ENCODE data around the gene BCL2. TPM values are rescaled to one million over a fixed set of nuclear protein-coding genes. Genes with fewer than 3 reads are reported as not detected.
A peak's percentile ranks its signal among the peaks of the same experiment; 100 is the strongest.

BCL2 gene
- total RNA-seq, 1 experiment from 2014 or later = 2.9 TPM

DNA sequence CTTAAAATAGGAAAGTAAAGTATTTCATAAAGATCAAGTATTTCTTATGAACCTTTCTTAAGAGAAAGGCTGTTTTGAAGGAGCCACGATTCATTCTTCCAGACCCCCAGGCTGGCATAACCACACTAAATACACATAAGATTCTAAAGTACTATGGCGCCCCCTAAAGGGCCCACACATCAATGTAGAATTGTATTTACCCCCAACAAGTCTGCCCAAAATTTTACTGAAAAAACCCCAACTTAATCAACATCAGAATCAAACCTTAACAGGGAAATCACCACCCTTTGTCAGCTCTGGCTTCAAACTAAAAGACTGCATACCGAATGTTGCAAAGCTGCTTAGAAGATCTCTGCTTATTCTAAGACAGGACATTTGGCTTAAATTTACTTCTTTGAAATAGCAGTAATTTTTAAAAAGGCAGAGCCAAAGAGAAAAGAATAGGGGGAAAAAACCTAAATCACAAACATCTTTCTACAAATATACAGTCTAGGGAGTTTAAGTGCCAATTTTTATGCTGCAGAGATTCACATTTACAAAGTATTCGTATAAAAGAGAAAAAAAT is 20.4 kb upstream of the BCL2 start:
- Mint-ChIP-seq H3K27me3 (ENCODE audit: unreplicated experiment) (no peaks in the 10 kb centered on the region), H3K27ac (ENCODE audit: unreplicated experiment) (no peak overlapping the region), H3K4me1 (ENCODE audit: low read depth, unreplicated experiment) (peaks cover 14% of the 10 kb centered on the region), H3K36me3 (ENCODE audit: insufficient read depth, unreplicated experiment) (peaks cover 40% of the 10 kb centered on the region), H3K4me3 (ENCODE audit: low read depth, unreplicated experiment) (no peak overlapping the region), H3K9me3 (ENCODE audit: low read depth, unreplicated experiment) (no peaks in the 10 kb centered on the region)
- TF ChIP-seq, protein P1, sequence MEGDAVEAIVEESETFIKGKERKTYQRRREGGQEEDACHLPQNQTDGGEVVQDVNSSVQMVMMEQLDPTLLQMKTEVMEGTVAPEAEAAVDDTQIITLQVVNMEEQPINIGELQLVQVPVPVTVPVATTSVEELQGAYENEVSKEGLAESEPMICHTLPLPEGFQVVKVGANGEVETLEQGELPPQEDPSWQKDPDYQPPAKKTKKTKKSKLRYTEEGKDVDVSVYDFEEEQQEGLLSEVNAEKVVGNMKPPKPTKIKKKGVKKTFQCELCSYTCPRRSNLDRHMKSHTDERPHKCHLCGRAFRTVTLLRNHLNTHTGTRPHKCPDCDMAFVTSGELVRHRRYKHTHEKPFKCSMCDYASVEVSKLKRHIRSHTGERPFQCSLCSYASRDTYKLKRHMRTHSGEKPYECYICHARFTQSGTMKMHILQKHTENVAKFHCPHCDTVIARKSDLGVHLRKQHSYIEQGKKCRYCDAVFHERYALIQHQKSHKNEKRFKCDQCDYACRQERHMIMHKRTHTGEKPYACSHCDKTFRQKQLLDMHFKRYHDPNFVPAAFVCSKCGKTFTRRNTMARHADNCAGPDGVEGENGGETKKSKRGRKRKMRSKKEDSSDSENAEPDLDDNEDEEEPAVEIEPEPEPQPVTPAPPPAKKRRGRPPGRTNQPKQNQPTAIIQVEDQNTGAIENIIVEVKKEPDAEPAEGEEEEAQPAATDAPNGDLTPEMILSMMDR (IDR thresholded peaks at IDR 0.05; ENCODE audit: unreplicated experiment) = peak; percentile 49
- peak; percentile 24 for DNase-seq
- intact Hi-C loops (cut with micrococcal nuclease; ENCODE audit: unreplicated experiment) = loop anchor here (5.0 kb wide), 1 partner anchor 97 kb away; no protein-coding TSS in a partner anchor
- no TSS peak for BruUV-seq (replicated peaks)
- CTCF ChIA-PET = interaction anchor here (0.5 to 1.3 kb wide), 2 partner anchors 19 to 208 kb away, joined by 3 to 4 read pairs; no protein-coding TSS in a partner anchor

DNA sequence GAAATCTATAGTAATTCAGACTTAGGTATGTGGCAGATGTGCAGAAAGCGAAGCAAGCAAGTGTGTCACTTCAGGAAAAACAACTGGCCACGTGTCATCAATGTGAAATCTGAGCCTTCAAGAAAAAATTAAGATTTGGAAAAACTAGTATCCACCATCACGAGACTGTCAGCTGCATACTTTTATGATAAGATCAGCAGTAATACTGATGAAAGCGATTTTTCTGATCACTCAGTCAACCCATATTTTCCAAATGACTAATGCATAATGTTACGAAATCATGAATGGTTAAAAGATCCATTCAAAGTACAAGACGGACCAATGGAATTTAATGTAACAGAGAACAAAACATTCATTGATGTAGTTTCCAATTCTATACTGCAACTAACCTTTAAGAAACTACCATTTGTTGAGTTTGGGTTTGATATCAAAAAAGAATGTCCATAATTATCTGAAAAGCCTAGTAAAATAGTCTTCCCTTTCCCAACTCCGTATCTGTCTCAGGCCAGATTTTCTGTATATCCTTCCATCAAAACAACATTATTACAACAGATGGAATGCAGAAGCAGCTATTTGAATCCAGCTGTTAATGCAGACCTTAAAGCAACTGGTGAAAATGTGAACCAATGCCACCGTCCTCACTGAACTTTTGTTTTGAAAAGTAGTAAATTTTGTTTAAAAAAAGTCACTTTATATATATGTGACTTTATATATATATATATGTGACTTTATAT is 17.0 kb upstream of the BCL2 start:
- peak overlapping the region; percentile 29 for H3K4me3 Mint-ChIP-seq (ENCODE audit: low read depth, unreplicated experiment)

DNA sequence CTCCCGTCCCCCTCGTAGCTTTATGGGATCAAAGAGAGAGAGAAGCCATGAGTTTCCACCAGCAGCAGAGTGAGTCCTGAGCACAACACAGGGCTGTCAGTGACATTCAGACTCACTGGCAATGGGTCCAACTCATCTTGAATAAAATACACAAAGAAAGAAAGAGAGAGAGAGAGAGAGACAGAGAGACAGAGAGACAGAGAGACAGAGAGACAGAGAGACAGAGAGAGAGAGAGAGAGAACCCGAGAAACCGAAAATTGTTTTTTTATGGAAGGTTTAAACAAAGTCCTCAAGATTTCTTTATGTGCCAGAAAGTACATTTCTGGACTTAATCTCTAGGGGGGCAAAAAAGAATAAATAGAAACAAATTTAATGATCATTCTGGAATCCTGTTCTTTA is 11.5 kb upstream of the BCL2 start:
- CTCF ChIA-PET = interaction anchor here (0.7 kb wide), 1 partner anchor 175 kb away, joined by 3 read pairs; no protein-coding TSS in a partner anchor
- H3K9me3 Mint-ChIP-seq (ENCODE audit: low read depth, unreplicated experiment) = no peaks in the 10 kb centered on the region
- H3K4me1 Mint-ChIP-seq (ENCODE audit: low read depth, unreplicated experiment) = peaks cover 4% of the 10 kb centered on the region
- TF ChIP-seq, protein P1 (IDR thresholded peaks at IDR 0.05; ENCODE audit: unreplicated experiment) = no peak
- intact Hi-C loops (cut with micrococcal nuclease; ENCODE audit: unreplicated experiment) = no loop called here
- no peaks in the 10 kb centered on the region for H3K27me3 Mint-ChIP-seq (ENCODE audit: unreplicated experiment)
- no peak overlapping the region for H3K27ac Mint-ChIP-seq (ENCODE audit: unreplicated experiment)
- no TSS peak for BruUV-seq (replicated peaks)
- no peak overlapping the region for H3K4me3 Mint-ChIP-seq (ENCODE audit: low read depth, unreplicated experiment)
- peaks cover 30% of the 10 kb centered on the region for H3K36me3 Mint-ChIP-seq (ENCODE audit: insufficient read depth, unreplicated experiment)
- no peak for DNase-seq

More for the DNA sequence above, 17.0 kb upstream of the BCL2 start:
- Mint-ChIP-seq H3K36me3 (ENCODE audit: insufficient read depth, unreplicated experiment) (peaks cover 41% of the 10 kb centered on the region), H3K27me3 (ENCODE audit: unreplicated experiment) (no peaks in the 10 kb centered on the region), H3K9me3 (ENCODE audit: low read depth, unreplicated experiment) (no peaks in the 10 kb centered on the region), H3K4me1 (ENCODE audit: low read depth, unreplicated experiment) (peaks cover 12% of the 10 kb centered on the region), H3K27ac (ENCODE audit: unreplicated experiment) (peak overlapping the region; percentile 91)
- TF ChIP-seq, protein P1 (IDR thresholded peaks at IDR 0.05; ENCODE audit: unreplicated experiment) = no peak
- no TSS peak for BruUV-seq (replicated peaks)
- CTCF ChIA-PET = interaction anchor here (0.6 to 0.8 kb wide), 2 partner anchors 9 to 658 kb away, joined by 3 to 5 read pairs; no protein-coding TSS in a partner anchor
- DNase-seq = peak; percentile 35
- intact Hi-C loops (cut with micrococcal nuclease; ENCODE audit: unreplicated experiment) = no loop called here

DNA sequence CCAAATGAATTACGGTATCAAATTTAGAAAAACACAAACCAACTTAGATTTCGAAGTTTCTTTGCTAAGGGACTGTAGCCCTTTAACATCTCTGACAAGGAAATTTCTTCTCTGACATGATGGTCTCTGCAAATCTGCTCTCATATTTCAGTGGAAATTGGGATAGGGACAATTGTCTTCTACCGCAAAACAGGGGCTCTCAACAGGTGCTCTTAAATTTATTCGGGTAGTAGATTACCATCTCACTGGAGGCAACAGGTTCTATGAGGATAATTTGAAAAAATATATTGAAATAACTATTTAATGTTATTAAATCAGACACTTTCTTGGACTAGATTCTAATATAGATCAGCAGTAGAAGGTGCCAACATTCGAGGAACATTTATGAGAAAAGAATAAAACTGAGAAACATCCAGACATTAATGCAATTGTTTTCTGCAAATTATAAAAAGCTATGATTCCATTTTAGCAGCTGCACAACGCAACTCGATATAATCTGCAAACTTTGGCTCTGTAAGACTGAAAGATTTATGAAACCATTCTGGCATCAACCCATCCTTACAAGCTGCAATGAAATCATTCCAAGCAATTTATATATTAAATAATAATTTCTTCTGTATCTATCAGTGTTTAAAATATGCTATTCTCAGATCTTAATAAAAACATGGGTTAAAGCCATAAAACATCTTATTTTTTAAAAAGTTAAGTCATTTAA is 10.0 kb upstream of the BCL2 start:
- no peaks in the 10 kb centered on the region for H3K27me3 Mint-ChIP-seq (ENCODE audit: unreplicated experiment)
- H3K27ac Mint-ChIP-seq (ENCODE audit: unreplicated experiment) = no peak overlapping the region
- H3K9me3 Mint-ChIP-seq (ENCODE audit: low read depth, unreplicated experiment) = no peaks in the 10 kb centered on the region
- CTCF ChIA-PET = interaction anchor here (1.1 kb wide), 1 partner anchor 13 kb away, joined by 3 read pairs; no protein-coding TSS in a partner anchor
- TF ChIP-seq, protein P1 (IDR thresholded peaks at IDR 0.05; ENCODE audit: unreplicated experiment) = no peak
- DNase-seq = no peak
- intact Hi-C loops (cut with micrococcal nuclease; ENCODE audit: unreplicated experiment) = no loop called here
- H3K4me1 Mint-ChIP-seq (ENCODE audit: low read depth, unreplicated experiment) = no peaks in the 10 kb centered on the region
- H3K4me3 Mint-ChIP-seq (ENCODE audit: low read depth, unreplicated experiment) = no peak overlapping the region
- BruUV-seq (replicated peaks) = no TSS peak
- peaks cover 25% of the 10 kb centered on the region for H3K36me3 Mint-ChIP-seq (ENCODE audit: insufficient read depth, unreplicated experiment)

Data from Calu3 (cell line).